Smooth muscle cell (in vitro differentiated cells): ENCODE measurements around the gene SLC41A3. TPM values are rescaled to one million over a fixed set of nuclear protein-coding genes. Genes with fewer than 3 reads are reported as not detected.
A peak's percentile ranks its signal among the peaks of the same experiment; 100 is the strongest.

Experiments
- DNase-seq: peaks from one replicate; lab custom pipeline; 2025; ENCODE audit not compliant: unreplicated experiment; lab: John Stamatoyannopoulos, UW
- H2AFZ ChIP-seq: fragments of 200-600 bp; sonication (generic); 2 replicates; pipeline ENCODE4 v1.6.0; 2016; ENCODE audit warnings: antibody characterized with exemption, low read depth, mild to moderate bottlenecking
- H3F3A ChIP-seq: fragments of 200-600 bp; sonication (generic); 2 replicates; pipeline ENCODE4 v1.6.0; 2017; ENCODE audit warnings: antibody characterized with exemption, low read depth
- H3K27ac ChIP-seq: fragments of 200-600 bp; sonication (generic); 2 replicates; pipeline ENCODE4 v1.5.1; 2016; ENCODE audit warnings: low read depth, mild to moderate bottlenecking
- H3K27me3 ChIP-seq: fragments of 200-600 bp; sonication (generic); 2 replicates; pipeline ENCODE4 v1.6.1; 2016; ENCODE audit warnings: low read depth, mild to moderate bottlenecking
- H3K36me3 ChIP-seq: fragments of 200-600 bp; sonication (generic); 2 replicates; pipeline ENCODE4 v1.5.1; 2016; ENCODE audit warnings: low read depth
- H3K4me1 ChIP-seq: fragments of 200-600 bp; sonication (generic); 2 replicates; pipeline ENCODE4 v1.5.1; 2016; ENCODE audit warnings: low read depth
- H3K4me2 ChIP-seq: fragments of 200-600 bp; sonication (generic); 2 replicates; pipeline ENCODE4 v1.6.0; 2016; ENCODE audit warnings: mild to moderate bottlenecking
- H3K4me3 ChIP-seq: fragments of 200-600 bp; sonication (generic); 2 replicates; pipeline ENCODE4 v1.5.1; 2016; ENCODE audit warnings: mild to moderate bottlenecking
- H3K79me2 ChIP-seq: fragments of 200-600 bp; sonication (generic); 2 replicates; pipeline ENCODE4 v1.6.0; 2016; ENCODE audit warnings: low read depth, mild to moderate bottlenecking
- H3K9ac ChIP-seq: fragments of 200-600 bp; sonication (generic); 2 replicates; pipeline ENCODE4 v1.6.0; 2016; ENCODE audit warnings: low read depth
- H3K9me3 ChIP-seq: fragments of 200-600 bp; sonication (generic); replicated peaks from 2 replicates; pipeline ENCODE4 v1.5.1; 2016; ENCODE audit warnings: low read depth
- H4K20me1 ChIP-seq: fragments of 200-600 bp; sonication (generic); 2 replicates; pipeline ENCODE4 v1.6.0; 2016; ENCODE audit warnings: low read depth
- CTCF ChIP-seq: fragments of 200-600 bp; sonication (generic); IDR thresholded peaks from 2 replicates; pipeline ENCODE4 v1.5.1; 2017; ENCODE audit warnings: borderline replicate concordance, mild to moderate bottlenecking, antibody characterized with exemption; ENCODE audit not compliant: insufficient read depth, poor library complexity, severe bottlenecking
- WGBS: methylation state at CpG from one replicate; pipeline ENCODE4 v1.1.7; 2016; ENCODE audit warnings: low lambda C conversion rate; 5-methylcytosine and 5-hydroxymethylcytosine counted together
- polyA plus RNA-seq: library from polyadenylated mRNA; unstranded; fragments of >200 nt; fragmentation: Nextera tagmentation; extraction: Ambion mirVana; gene quantifications from 2 replicates; pipeline ENCODE4 v1.2.1, GENCODE V29; 2016
- total RNA-seq: library from RNA; depleted of rRNA; stranded (reverse); fragments of >200 nt; gene quantifications from 2 replicates; pipeline ENCODE4 v1.2.3, GENCODE V29; 2014

Gene SLC41A3
- total and polyA plus RNA-seq, 2 experiments from 2014 or later = 20.7 to 23.9 TPM

- Histone ChIP-seq H3K36me3 (no peaks in the 10 kb centered on the region), H3K27ac (peak overlapping the region; percentile 66), H3K9ac (no peak overlapping the region), H3F3A (peaks cover 5% of the 10 kb centered on the region), H3K9me3 (no peaks in the 10 kb centered on the region), H3K4me3 (no peak overlapping the region), H2AFZ (no peak overlapping the region), H3K27me3 (no peaks in the 10 kb centered on the region), H3K79me2 (no peaks in the 10 kb centered on the region), H4K20me1 (no peaks in the 10 kb centered on the region), H3K4me1 (no peaks in the 10 kb centered on the region), H3K4me2 (no peak overlapping the region)
- no peak for DNase-seq
- no peak for TF ChIP-seq CTCF
- 90% methylated on average over 10 of the region's 10 CpGs for WGBS
Measured at GRCh38 chr3:126101521-126101982, 17.6 kb upstream of the SLC41A3 start.

DNA sequence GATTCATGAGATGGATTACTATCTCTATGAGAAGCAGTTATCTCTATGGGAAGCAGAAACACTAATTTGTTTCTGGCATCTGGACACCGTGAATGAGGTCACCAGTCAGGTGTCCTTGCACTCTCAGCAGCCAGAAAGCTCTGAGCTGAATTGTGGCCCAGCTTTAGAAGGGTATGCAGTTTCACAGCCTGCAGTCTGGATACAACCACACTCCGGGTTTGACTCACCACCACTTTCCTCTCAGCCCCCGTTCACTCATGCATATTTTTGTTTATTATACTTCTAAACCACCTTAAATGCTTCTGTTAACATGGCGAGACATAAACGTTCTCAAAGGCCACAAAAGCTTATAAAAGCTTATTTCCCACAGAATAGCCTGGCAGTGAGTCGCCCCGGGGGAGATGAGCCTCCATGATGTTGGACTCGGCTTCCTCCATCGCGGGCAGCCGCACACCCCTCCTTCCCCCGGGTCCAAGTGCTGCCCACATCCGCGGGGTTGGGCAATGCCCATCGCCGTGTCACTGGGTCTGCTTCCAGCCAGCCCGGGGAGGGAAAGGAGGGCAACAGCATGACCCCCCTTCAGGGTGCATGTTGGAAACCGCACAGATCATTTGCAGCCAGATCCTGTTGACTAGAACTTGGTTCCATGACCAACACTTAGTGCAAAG lies 16.8 kb upstream of the SLC41A3 start:
- Histone ChIP-seq H3K9me3 (no peaks in the 10 kb centered on the region), H2AFZ (peak overlapping the region; percentile 5), H3K4me2 (peak overlapping the region; percentile 31), H3K36me3 (no peaks in the 10 kb centered on the region), H3K4me1 (no peaks in the 10 kb centered on the region), H3K27ac (peak overlapping the region; percentile 66), H3K79me2 (no peaks in the 10 kb centered on the region), H3K4me3 (no peak overlapping the region), H3F3A (peaks cover 5% of the 10 kb centered on the region), H3K27me3 (no peaks in the 10 kb centered on the region), H3K9ac (no peak overlapping the region), H4K20me1 (no peaks in the 10 kb centered on the region)
- TF ChIP-seq CTCF = no peak
- no peak for DNase-seq
- 63% methylated on average over 18 of the region's 18 CpGs for WGBS

DNA sequence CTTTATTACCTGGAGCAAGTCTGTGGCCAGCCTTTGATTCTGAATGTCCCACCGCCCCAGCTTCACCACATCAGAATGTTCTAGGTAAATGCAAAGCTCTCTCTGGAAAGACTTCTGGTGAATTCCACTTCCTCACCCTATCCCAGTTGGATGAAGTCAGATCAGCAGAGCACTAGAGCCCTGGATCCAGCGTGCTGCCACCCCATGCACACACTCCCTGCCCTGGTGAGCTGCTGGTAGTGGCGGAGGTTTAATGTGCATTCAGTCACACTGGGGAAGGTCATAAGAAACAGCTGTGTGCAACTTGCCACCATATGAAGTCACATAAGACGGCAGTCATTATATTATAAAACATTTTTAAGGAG lies 16.3 kb upstream of the SLC41A3 start:
- Histone ChIP-seq H3F3A (peaks cover 5% of the 10 kb centered on the region), H3K9me3 (no peaks in the 10 kb centered on the region), H3K4me1 (no peaks in the 10 kb centered on the region), H3K27me3 (no peaks in the 10 kb centered on the region), H3K9ac (no peak overlapping the region), H2AFZ (no peak overlapping the region), H3K27ac (peak overlapping the region; percentile 66), H3K36me3 (no peaks in the 10 kb centered on the region), H4K20me1 (no peaks in the 10 kb centered on the region), H3K4me2 (no peak overlapping the region), H3K79me2 (no peaks in the 10 kb centered on the region), H3K4me3 (no peak overlapping the region)
- no peak for TF ChIP-seq CTCF
- 68% methylated on average over 4 of the region's 4 CpGs for WGBS
- no peak for DNase-seq

DNA sequence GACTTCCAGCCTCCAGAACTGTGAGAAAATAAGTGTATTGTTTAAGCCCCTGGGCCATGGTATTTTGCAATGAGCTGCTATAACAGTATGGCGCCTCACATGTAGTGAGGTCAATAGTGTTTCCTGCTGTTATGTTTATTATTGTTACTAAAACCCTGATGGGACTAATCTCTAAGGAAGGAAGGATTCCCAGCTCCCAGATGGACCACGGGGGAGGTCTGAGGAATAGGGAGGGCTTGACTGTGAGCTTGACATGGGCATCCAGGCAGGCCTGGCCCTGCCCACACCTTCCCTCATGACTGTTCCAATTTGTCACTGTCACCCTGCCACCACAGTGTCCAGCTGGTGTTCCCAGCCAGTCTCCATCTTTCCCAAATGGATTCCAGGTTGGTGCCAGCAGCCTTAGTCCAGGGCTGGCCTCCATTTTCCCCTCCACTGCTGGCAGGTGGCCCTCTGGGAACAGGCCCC lies 14.5 kb upstream of the SLC41A3 start:
- Histone ChIP-seq H3K4me2 (no peak overlapping the region), H3K4me3 (no peak overlapping the region), H4K20me1 (no peaks in the 10 kb centered on the region), H3K27me3 (no peaks in the 10 kb centered on the region), H3K79me2 (no peaks in the 10 kb centered on the region), H3K27ac (no peak overlapping the region), H3K9me3 (no peaks in the 10 kb centered on the region), H3K9ac (no peak overlapping the region), H3K36me3 (no peaks in the 10 kb centered on the region), H3F3A (peaks cover 5% of the 10 kb centered on the region), H2AFZ (no peak overlapping the region), H3K4me1 (no peaks in the 10 kb centered on the region)
- WGBS = 79% methylated on average over 2 of the region's 2 CpGs
- no peak for TF ChIP-seq CTCF
- no peak for DNase-seq
